ENCODE results near the gene PLA2G4E.

Gene PLA2G4E

GRCh38 chr15:41990243-41990605 lies 30.6 kb downstream of the PLA2G4E start:
- no peak for DNase-seq

- DNase-seq = no peak
Measured at GRCh38 chr15:41989573-41990242, 31.1 kb downstream of the PLA2G4E start.

GRCh38 chr15:41988896-41989572 lies 31.8 kb downstream of the PLA2G4E start:
- no peak for DNase-seq

- DNase-seq = no peak
Measured at GRCh38 chr15:41987925-41988275, 32.9 kb downstream of the PLA2G4E start.

GRCh38 chr15:41987246-41987924 lies 33.5 kb downstream of the PLA2G4E start:
- no peak for DNase-seq

GRCh38 chr15:41985236-41986160 lies 35.3 kb downstream of the PLA2G4E start:
- DNase-seq = no peak

- no peak for DNase-seq
Measured at GRCh38 chr15:41984622-41985021, 36.2 kb downstream of the PLA2G4E start.

GRCh38 chr15:41983621-41984571 lies 36.9 kb downstream of the PLA2G4E start:
- no peak for DNase-seq

- no peak for DNase-seq
Measured at GRCh38 chr15:41983221-41983620, 37.6 kb downstream of the PLA2G4E start.

- DNase-seq = no peak
Measured at GRCh38 chr15:41982133-41982930, 38.5 kb downstream of the PLA2G4E start.

GRCh38 chr15:41981371-41982132 lies 39.3 kb downstream of the PLA2G4E start:
- no peak for DNase-seq

GRCh38 chr15:41980654-41981323 lies 40.1 kb downstream of the PLA2G4E start:
- DNase-seq = no peak

GRCh38 chr15:41979493-41980266 lies 41.2 kb downstream of the PLA2G4E start:
- DNase-seq = no peak

- DNase-seq = no peak
Measured at GRCh38 chr15:41978534-41978933, 42.3 kb downstream of the PLA2G4E start.

- DNase-seq = no peak
Measured at GRCh38 chr15:41977757-41978383, 43.0 kb downstream of the PLA2G4E start.

- DNase-seq = no peak
Measured at GRCh38 chr15:41975669-41976068, 45.2 kb downstream of the PLA2G4E start.

GRCh38 chr15:41974041-41974440 lies 46.8 kb downstream of the PLA2G4E start:
- DNase-seq = no peak
